ENCODE data around the gene CFDP1.

CFDP1 gene

DNA sequence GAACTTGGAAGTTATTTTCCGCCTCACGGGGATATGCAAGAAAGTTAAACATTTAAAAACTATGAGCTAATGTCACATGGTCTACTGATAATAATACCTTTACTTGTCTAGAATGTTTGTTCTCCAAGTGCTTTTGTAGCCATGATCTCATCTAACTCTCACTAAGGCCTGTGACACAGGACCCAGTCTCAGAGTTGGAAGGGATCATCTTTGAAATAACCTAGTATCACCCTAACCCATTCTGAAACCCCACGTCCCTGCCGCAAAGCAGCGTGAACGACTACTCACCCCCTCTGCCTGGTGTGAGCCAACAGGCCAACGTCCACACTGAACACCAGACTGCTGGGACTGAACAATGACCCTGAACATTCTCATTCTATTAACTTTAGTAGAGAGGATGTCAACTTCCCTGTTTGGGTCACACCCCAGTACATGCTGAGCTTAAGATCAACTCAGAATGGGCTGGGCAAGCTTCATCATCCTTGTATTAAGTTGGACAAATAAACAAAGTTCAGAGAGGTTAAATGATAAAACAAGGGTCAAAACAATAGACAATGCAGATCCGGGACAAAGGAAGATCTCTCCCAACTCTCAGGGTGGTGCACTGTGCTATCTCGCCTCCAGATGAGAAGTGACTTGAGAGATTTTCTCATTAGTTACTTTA lies 127.1 kb downstream of the CFDP1 start:
- Histone ChIP-seq H3K36me3 (peaks cover 27% of the 10 kb centered on the region), H3K9me3 (ENCODE audit: severe bottlenecking) (no peaks in the 10 kb centered on the region), H3K27ac (no peak overlapping the region), H3K27me3 (ENCODE audit: insufficient read depth, low read depth, severe bottlenecking) (no peaks in the 10 kb centered on the region), H3K4me3 (ENCODE audit: low read depth, low read length) (no peak overlapping the region)
- DNase-seq: no peak
- TF ChIP-seq, protein P1, sequence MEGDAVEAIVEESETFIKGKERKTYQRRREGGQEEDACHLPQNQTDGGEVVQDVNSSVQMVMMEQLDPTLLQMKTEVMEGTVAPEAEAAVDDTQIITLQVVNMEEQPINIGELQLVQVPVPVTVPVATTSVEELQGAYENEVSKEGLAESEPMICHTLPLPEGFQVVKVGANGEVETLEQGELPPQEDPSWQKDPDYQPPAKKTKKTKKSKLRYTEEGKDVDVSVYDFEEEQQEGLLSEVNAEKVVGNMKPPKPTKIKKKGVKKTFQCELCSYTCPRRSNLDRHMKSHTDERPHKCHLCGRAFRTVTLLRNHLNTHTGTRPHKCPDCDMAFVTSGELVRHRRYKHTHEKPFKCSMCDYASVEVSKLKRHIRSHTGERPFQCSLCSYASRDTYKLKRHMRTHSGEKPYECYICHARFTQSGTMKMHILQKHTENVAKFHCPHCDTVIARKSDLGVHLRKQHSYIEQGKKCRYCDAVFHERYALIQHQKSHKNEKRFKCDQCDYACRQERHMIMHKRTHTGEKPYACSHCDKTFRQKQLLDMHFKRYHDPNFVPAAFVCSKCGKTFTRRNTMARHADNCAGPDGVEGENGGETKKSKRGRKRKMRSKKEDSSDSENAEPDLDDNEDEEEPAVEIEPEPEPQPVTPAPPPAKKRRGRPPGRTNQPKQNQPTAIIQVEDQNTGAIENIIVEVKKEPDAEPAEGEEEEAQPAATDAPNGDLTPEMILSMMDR (IDR thresholded peaks at IDR 0.05; ENCODE audit: low read depth, low read length): no peak

DNA sequence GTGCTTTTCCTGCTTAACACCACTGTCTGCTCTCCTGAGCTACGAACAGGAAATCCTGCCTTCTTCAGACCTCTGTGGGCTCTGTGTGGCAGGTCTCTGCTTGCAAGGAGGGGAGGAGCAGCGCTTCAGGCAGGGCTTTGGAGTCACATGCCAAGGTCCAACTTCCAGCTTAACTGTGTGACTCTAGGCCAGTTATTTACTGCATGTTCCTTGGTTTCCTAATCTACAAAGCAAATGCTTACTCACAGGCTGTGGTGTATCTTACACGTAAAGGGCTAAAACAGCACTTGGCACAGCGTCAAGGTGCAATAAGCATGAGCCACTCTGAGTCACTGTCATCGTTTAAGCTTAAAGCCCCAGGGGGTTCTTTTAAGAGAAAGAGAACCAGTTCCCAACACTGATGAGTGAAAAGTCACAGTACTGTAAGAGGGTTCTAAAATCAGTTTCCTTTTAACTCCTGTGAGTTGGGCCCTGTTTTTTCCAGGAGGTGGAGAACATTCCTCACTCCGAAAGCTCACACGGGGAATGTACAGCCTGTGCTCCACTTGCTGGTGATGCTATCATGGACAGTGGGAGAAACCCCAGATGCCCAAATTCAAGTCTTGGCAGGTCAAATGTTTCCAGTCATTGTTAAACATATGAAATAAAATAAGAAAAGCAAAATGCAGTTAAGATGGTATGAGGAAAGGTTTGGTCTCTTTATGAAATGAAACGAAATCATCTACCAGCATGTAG lies 127.8 kb downstream of the CFDP1 start:
- peaks cover 30% of the 10 kb centered on the region for H3K36me3 ChIP-seq
- no peaks in the 10 kb centered on the region for H3K27me3 ChIP-seq (ENCODE audit: insufficient read depth, low read depth, severe bottlenecking)
- no peaks in the 10 kb centered on the region for H3K9me3 ChIP-seq (ENCODE audit: severe bottlenecking)
- H3K4me3 ChIP-seq (ENCODE audit: low read depth, low read length): no peak overlapping the region
- peak; percentile 48 for DNase-seq
- H3K27ac ChIP-seq: no peak overlapping the region; the same call in 1 of the 2 replicates
- TF ChIP-seq, protein P1 (IDR thresholded peaks at IDR 0.05; ENCODE audit: low read depth, low read length): no peak

DNA sequence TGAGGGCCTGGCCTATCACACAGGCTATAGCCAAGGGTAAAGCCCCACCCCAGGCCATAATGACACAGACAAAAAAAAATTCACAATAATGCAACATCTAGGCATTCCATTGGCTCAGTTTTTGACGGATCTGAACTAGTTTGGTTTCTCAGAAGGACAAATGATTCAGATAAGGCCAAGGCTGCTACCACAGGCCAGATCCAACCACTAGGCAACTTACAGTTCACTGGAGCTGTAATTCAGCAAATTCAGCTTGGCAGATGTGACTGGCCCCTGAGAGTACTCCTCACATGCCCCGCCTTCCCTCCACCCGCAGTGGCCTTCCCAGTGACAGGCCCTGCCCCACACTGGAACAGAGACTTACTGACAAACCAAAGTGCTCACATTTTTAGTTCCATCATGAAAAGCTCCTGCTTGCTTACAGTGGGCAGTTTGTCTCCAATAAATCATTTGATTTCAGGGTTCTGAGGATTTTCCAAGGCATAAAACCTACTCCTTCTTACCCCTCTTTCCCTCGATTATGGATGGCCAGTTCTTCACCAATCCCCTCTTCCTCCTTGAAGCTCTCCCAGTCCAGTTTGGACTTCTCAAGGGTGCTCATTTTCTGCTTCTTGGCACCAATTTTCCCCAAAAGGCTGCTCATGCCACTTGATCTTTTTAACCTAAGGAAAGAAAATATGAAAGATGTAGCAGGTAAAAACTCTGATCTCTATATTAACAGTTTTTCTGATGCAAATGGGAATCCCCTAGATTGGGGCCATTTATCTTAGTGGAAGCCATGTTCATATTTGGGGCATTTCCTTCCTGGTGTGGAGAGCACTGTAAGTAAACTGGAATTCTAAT lies 128.6 kb downstream of the CFDP1 start:
- no peak for DNase-seq
- no peak overlapping the region; the same call in 1 of the 2 replicates for H3K27ac ChIP-seq
- H3K36me3 ChIP-seq: peaks cover 38% of the 10 kb centered on the region

DNA sequence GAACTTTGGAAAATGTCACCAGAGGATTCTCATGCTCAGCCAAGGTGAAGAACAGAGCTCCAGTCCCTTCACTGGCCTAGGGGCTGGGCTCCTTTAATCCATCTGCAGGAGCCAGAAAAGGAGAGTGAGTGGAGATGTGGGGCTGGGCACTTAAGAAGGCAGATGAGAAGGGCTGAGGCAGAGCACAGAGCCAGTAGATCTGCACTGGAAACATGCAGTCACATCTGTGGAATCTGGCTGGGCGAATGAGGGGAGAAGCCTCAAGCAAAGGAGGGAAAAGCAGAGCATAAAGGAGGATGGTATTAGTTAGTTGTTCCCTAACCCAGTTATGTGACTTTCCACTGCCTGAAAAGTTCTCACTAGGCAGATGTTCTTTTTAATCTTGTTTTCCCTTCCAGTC lies 131.5 kb downstream of the CFDP1 start:
- no peak overlapping the region for H3K27ac ChIP-seq
- H3K9me3 ChIP-seq (ENCODE audit: severe bottlenecking): no peaks in the 10 kb centered on the region
- no peak overlapping the region for H3K4me3 ChIP-seq (ENCODE audit: low read depth, low read length)
- no peaks in the 10 kb centered on the region for H3K27me3 ChIP-seq (ENCODE audit: insufficient read depth, low read depth, severe bottlenecking)
- no peak for DNase-seq
- peaks cover 47% of the 10 kb centered on the region for H3K36me3 ChIP-seq
- TF ChIP-seq, protein P1 (IDR thresholded peaks at IDR 0.05; ENCODE audit: low read depth, low read length): no peak

More for the DNA sequence above, 128.6 kb downstream of the CFDP1 start:
- no peak overlapping the region for H3K4me3 ChIP-seq (ENCODE audit: low read depth, low read length)
- TF ChIP-seq, protein P1 (IDR thresholded peaks at IDR 0.05; ENCODE audit: low read depth, low read length): no peak
- H3K27me3 ChIP-seq (ENCODE audit: insufficient read depth, low read depth, severe bottlenecking): no peaks in the 10 kb centered on the region
- no peaks in the 10 kb centered on the region for H3K9me3 ChIP-seq (ENCODE audit: severe bottlenecking)

DNA sequence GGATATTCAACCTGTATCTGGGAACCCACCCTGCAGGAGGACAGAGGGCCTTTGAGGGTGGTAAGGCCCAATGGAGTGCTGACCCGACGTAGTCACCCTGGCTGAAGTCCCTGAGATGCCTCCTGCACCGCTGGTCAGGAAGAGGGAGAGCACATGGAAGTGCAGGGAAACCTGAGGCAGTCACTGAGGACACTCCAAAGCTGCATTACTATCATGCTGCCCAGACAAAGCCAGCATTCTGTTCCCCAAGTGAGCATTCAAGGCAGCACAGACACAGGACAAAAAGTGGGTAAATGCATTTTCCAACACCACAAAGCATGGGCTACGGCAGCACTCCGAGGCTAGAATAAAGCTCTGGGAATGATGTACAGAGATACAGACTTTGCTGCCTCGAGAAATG lies 135.0 kb downstream of the CFDP1 start:
- Histone ChIP-seq H3K27me3 (ENCODE audit: insufficient read depth, low read depth, severe bottlenecking) (no peaks in the 10 kb centered on the region), H3K4me3 (ENCODE audit: low read depth, low read length) (no peak overlapping the region), H3K27ac (peak overlapping the region; percentile 61), H3K9me3 (ENCODE audit: severe bottlenecking) (no peaks in the 10 kb centered on the region), H3K36me3 (peaks cover 59% of the 10 kb centered on the region)
- TF ChIP-seq, protein P1 (IDR thresholded peaks at IDR 0.05; ENCODE audit: low read depth, low read length): no peak
- no peak for DNase-seq

All from WERI-Rb-1 (cell line).